GM23338 (cell line): ENCODE data around the gene TRIO.

Experiments
- CREB1 ChIP-seq: fragments of 250-450 bp; sonication (Bioruptor Pico); IDR thresholded peaks from 2 replicates; pipeline ENCODE4 v1.5.0; 2020; ENCODE audit warnings: low read depth, mild to moderate bottlenecking, moderate library complexity
- CTCF ChIP-seq, 2 experiments: fragments of 200-600 bp in 1 of 2; sonication (generic) in 1 of 2; conservative IDR thresholded peaks; 2 replicates each; pipeline versions ENCODE4 v1.5.1 to v1.6.1; 2016 to 2017; ENCODE audit warnings: antibody characterized with exemption in 2 of 2, low read depth in 2 of 2, mild to moderate bottlenecking in 2 of 2, moderate library complexity in 1 of 2
- EZH2 ChIP-seq: fragments of 200-600 bp; sonication (generic); IDR thresholded peaks from one replicate; pipeline ENCODE4 v1.8.0; 2017; ENCODE audit warnings: antibody characterized with exemption, mild to moderate bottlenecking, low read depth; ENCODE audit not compliant: unreplicated experiment
- EZH2phosphoT487 ChIP-seq: fragments of 200-600 bp; sonication (generic); IDR thresholded peaks from one replicate; pipeline ENCODE4 v1.8.1; 2018; ENCODE audit warnings: antibody characterized with exemption; ENCODE audit not compliant: unreplicated experiment
- JUNB ChIP-seq: IDR thresholded peaks from one replicate; pipeline ENCODE4 v1.6.1; 2016; ENCODE audit warnings: antibody characterized with exemption; ENCODE audit not compliant: unreplicated experiment
- NANOG ChIP-seq: IDR thresholded peaks from 2 replicates; pipeline ENCODE4 v1.6.1; 2016; ENCODE audit warnings: antibody characterized with exemption, borderline replicate concordance
- POLR2AphosphoS5 ChIP-seq: IDR thresholded peaks from 2 replicates; pipeline ENCODE4 v1.6.1; 2016; ENCODE audit warnings: antibody characterized with exemption, low read depth
- STAT1 ChIP-seq: IDR thresholded peaks from one replicate; pipeline ENCODE4 v1.6.1; 2016; ENCODE audit warnings: antibody characterized with exemption; ENCODE audit not compliant: unreplicated experiment
- ZNF114 ChIP-seq: fragments of 250-450 bp; sonication (Bioruptor Pico); IDR thresholded peaks from 2 replicates; pipeline ENCODE4 v1.5.0; 2020; ENCODE audit warnings: mild to moderate bottlenecking, moderate library complexity
- ZNF462 ChIP-seq: fragments of 250-450 bp; sonication (Bioruptor Pico); IDR thresholded peaks from 2 replicates; pipeline ENCODE4 v1.5.0; 2020; ENCODE audit warnings: mild to moderate bottlenecking, moderate library complexity
- TF ChIP-seq, protein P1 (sequence below): IDR thresholded peaks from one replicate; pipeline ENCODE4 v1.6.1; 2018; ENCODE audit warnings: antibody characterized with exemption; ENCODE audit not compliant: unreplicated experiment
- TF ChIP-seq, protein P2 (sequence below): IDR thresholded peaks from 2 replicates; pipeline ENCODE4 v1.6.1; 2016; ENCODE audit warnings: antibody characterized with exemption

DNA sequence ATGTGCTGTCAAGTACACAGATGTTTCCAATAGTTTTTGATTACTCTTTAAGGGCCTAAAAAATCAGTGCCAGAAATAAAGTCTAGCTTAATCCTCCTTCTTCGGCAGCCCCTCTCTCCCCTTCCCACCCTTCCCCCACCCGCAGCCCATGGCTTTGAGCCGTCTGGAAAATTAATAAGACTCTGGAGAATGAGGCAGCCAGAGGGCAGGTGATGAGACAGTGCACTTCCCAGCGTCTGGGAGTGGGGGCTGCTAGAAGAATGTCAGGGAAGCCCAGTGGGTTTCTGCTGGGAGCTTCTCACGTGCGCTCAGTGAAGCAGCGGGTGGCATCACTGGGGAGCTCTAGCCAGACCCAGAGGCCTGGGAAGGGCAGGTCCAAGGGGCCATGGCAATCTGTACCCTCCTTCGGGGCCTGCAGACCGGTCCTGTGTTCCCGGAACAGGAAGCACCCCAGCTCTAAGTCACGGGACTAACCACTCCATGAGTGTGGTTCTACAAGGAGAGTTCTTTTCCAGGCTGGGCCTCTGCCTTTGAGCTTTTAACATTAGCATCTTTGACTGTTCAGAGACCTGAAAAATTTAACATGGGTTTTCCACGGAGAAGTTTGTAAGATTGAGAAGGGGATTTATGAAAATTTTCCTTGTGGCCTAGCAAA lies 273.6 kb downstream of the TRIO start:
- no peak for TF ChIP-seq CTCF (conservative IDR thresholded peaks at IDR 0.05; ENCODE audit: low read depth in 2 of 2)
- TF ChIP-seq POLR2AphosphoS5, result no peak
- TF ChIP-seq, protein P1, sequence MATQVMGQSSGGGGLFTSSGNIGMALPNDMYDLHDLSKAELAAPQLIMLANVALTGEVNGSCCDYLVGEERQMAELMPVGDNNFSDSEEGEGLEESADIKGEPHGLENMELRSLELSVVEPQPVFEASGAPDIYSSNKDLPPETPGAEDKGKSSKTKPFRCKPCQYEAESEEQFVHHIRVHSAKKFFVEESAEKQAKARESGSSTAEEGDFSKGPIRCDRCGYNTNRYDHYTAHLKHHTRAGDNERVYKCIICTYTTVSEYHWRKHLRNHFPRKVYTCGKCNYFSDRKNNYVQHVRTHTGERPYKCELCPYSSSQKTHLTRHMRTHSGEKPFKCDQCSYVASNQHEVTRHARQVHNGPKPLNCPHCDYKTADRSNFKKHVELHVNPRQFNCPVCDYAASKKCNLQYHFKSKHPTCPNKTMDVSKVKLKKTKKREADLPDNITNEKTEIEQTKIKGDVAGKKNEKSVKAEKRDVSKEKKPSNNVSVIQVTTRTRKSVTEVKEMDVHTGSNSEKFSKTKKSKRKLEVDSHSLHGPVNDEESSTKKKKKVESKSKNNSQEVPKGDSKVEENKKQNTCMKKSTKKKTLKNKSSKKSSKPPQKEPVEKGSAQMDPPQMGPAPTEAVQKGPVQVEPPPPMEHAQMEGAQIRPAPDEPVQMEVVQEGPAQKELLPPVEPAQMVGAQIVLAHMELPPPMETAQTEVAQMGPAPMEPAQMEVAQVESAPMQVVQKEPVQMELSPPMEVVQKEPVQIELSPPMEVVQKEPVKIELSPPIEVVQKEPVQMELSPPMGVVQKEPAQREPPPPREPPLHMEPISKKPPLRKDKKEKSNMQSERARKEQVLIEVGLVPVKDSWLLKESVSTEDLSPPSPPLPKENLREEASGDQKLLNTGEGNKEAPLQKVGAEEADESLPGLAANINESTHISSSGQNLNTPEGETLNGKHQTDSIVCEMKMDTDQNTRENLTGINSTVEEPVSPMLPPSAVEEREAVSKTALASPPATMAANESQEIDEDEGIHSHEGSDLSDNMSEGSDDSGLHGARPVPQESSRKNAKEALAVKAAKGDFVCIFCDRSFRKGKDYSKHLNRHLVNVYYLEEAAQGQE, result no peak
- no peak for TF ChIP-seq EZH2
- TF ChIP-seq EZH2phosphoT487, result no peak
- TF ChIP-seq ZNF114 (CRISPR knock-in tag), result no peak
- TF ChIP-seq CREB1 (CRISPR knock-in tag), result no peak
- TF ChIP-seq JUNB, result no peak
- no peak for TF ChIP-seq STAT1
- TF ChIP-seq ZNF462, result no peak
- TF ChIP-seq, protein P2, sequence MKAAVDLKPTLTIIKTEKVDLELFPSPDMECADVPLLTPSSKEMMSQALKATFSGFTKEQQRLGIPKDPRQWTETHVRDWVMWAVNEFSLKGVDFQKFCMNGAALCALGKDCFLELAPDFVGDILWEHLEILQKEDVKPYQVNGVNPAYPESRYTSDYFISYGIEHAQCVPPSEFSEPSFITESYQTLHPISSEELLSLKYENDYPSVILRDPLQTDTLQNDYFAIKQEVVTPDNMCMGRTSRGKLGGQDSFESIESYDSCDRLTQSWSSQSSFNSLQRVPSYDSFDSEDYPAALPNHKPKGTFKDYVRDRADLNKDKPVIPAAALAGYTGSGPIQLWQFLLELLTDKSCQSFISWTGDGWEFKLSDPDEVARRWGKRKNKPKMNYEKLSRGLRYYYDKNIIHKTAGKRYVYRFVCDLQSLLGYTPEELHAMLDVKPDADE, result no peak
- no peak for TF ChIP-seq NANOG
